Esophagus squamous epithelium (tissue), 5 donors: ENCODE results near the gene SYNPR. TPM values are rescaled to one million over a fixed set of nuclear protein-coding genes. Genes with fewer than 3 reads are reported as not detected.
A peak's percentile ranks its signal among the peaks of the same experiment; 100 is the strongest.

Experiments
- DNase-seq: peaks from one replicate; lab custom pipeline; 2025; lab: John Stamatoyannopoulos, UW
- H3K27ac ChIP-seq, 4 donors: fragments of 200-600 bp; sonication (generic); one replicate each; pipeline ENCODE4 v1.5.1; 2016 to 2019; ENCODE audit warnings: mild to moderate bottlenecking in 1 of 4
- H3K27me3 ChIP-seq, 4 donors: fragments of 200-600 bp; sonication (generic); 1 replicate in 3 of 4; 2 replicates in 1 of 4; pipeline versions ENCODE4 v1.5.1 to v1.6.0; 2017 to 2021; ENCODE audit warnings: antibody characterized with exemption in 1 of 4
- H3K36me3 ChIP-seq, 3 donors: fragments of 200-600 bp; sonication (generic); one replicate each; pipeline ENCODE4 v1.5.1; 2016 to 2019
- H3K4me1 ChIP-seq, 3 donors: fragments of 200-600 bp; sonication (generic); one replicate each; pipeline ENCODE4 v1.5.1; 2017 to 2019
- H3K4me3 ChIP-seq, 4 donors: fragments of 200-600 bp; sonication (generic); 1 replicate in 3 of 4; 2 replicates in 1 of 4; pipeline ENCODE4 v1.5.1; 2016 to 2019; ENCODE audit warnings: mild to moderate bottlenecking in 2 of 4, moderate library complexity in 1 of 4
- H3K9me3 ChIP-seq, 3 donors: fragments of 200-600 bp; sonication (generic); one replicate each; pipeline ENCODE4 v1.5.1; 2016 to 2019
- CTCF ChIP-seq, 6 experiments: fragments of 450-650 bp in 4 of 6; fragments of 200-600 bp in 2 of 6; sonication (generic) in 2 of 6; IDR thresholded peaks; one replicate each; pipeline ENCODE4 v1.5.1; 2016 to 2019; ENCODE audit warnings: antibody characterized with exemption in 6 of 6, mild to moderate bottlenecking in 4 of 6, moderate library complexity in 4 of 6
- POLR2A ChIP-seq, 4 donors: fragments of 450-650 bp; IDR thresholded peaks; one replicate each; pipeline ENCODE4 v1.6.1; 2017; ENCODE audit warnings: antibody characterized with exemption in 4 of 4, mild to moderate bottlenecking in 4 of 4, moderate library complexity in 3 of 4
- WGBS, 2 donors: methylation state at CpG; one replicate each; pipeline ENCODE4 v1.1.5; 2018; 5-methylcytosine and 5-hydroxymethylcytosine counted together
- intact Hi-C: fragments of 100-400 bp; cut with DNase I; formaldehyde crosslinking; loops from one replicate; pipeline ENCODE4 v1.15.0; 2022
- total RNA-seq, 4 donors: library from RNA; depleted of rRNA; stranded (reverse); fragments of >200 nt; gene quantifications; one replicate each; pipeline ENCODE4 v1.1.0, GENCODE V29; 2016
- donor health status: DM: yes; HTN: yes; CAD: no.

SYNPR gene
- total RNA-seq, 4 donors from 2014 or later = not detected

DNA sequence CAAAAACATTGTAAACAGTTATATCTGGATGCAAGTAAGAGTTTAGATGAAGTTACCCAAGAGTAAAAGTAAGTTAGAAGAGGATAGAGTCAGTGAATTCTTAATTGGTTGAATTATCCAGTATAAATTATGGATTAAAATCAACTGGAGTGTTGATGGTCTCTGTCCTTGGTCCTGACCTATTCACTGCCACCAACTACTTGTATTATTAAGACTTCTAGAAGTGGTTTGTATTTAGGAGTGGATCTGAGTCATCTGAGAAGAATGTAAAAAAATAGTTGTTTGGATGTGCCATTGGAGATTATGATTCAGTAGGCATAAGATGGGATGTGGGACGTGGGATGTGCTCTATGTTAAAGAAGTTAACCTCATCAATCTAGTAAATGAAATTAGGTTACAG, 86.4 kb downstream of the SYNPR start:
- H3K4me1 ChIP-seq = no peaks in the 10 kb centered on the region
- intact Hi-C loops = no loop called here
- no peak overlapping the region for H3K27ac ChIP-seq
- H3K9me3 ChIP-seq = no peaks in the 10 kb centered on the region
- H3K36me3 ChIP-seq = no peaks in the 10 kb centered on the region
- no peak for TF ChIP-seq CTCF (IDR thresholded peaks at IDR 0.05)
- TF ChIP-seq POLR2A (IDR thresholded peaks at IDR 0.05) = no peak
- WGBS, 2 donors = 5 to 12% methylated on average over 1 of the region's 1 CpG
- no peaks in the 10 kb centered on the region for H3K27me3 ChIP-seq
- no peak for DNase-seq
- no peak overlapping the region for H3K4me3 ChIP-seq

DNA sequence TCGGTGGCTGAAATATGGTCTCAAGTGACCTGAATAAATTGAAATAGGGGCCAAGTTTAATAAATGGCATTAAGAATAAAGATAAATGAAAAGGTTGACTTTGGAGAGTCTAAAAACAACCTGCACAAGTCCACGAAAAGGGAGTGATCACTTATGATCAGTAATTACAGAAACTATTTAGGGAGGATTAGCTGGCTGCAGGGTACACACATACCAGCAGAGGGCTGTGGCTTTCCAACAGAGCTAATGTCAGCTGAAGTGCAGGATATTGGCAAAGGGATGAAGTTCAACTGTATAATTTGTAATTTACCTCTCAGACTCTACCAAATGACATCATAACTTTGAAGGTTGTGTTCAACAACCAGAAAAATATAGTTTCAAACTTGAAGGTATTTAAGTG, 86.8 kb downstream of the SYNPR start:
- WGBS, 2 donors = 54 to 58% methylated on average over 2 of the region's 2 CpGs

DNA sequence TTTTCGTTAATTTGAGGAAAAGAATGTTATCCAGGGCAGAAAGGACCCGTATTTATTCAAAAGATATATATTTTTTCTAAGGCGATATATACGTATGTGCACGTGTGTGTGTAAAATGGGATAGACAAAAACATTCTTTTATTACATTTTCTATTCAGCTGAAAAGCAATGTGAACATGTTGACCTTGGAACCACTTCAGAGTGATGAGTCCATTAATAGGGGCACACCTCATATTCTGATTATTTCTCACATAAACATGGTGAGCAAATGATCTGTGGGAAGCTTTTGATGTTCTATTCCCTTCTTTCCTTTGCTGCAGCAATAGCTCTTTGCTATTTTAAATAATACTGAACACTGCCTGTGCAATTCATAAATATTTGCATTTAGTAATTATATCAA, 87.6 kb downstream of the SYNPR start:
- no peak for DNase-seq
- no peaks in the 10 kb centered on the region for H3K36me3 ChIP-seq
- no peaks in the 10 kb centered on the region for H3K27me3 ChIP-seq
- WGBS, 2 donors = 67 to 70% methylated on average over 5 of the region's 5 CpGs
- no peaks in the 10 kb centered on the region for H3K9me3 ChIP-seq
- intact Hi-C loops = no loop called here
- no peak for TF ChIP-seq CTCF (IDR thresholded peaks at IDR 0.05)
- no peak for TF ChIP-seq POLR2A (IDR thresholded peaks at IDR 0.05)
- no peak overlapping the region for H3K4me3 ChIP-seq
- no peak overlapping the region for H3K27ac ChIP-seq
- no peaks in the 10 kb centered on the region for H3K4me1 ChIP-seq

More for the DNA sequence above, 86.8 kb downstream of the SYNPR start:
- no peak overlapping the region for H3K27ac ChIP-seq
- DNase-seq = no peak
- intact Hi-C loops = no loop called here
- no peaks in the 10 kb centered on the region for H3K4me1 ChIP-seq
- no peaks in the 10 kb centered on the region for H3K36me3 ChIP-seq
- no peak overlapping the region for H3K4me3 ChIP-seq
- TF ChIP-seq CTCF (IDR thresholded peaks at IDR 0.05) (peak in 1 of 6 experiments; percentile 13), POLR2A (IDR thresholded peaks at IDR 0.05) (no peak)
- H3K27me3 ChIP-seq = no peaks in the 10 kb centered on the region
- no peaks in the 10 kb centered on the region for H3K9me3 ChIP-seq

DNA sequence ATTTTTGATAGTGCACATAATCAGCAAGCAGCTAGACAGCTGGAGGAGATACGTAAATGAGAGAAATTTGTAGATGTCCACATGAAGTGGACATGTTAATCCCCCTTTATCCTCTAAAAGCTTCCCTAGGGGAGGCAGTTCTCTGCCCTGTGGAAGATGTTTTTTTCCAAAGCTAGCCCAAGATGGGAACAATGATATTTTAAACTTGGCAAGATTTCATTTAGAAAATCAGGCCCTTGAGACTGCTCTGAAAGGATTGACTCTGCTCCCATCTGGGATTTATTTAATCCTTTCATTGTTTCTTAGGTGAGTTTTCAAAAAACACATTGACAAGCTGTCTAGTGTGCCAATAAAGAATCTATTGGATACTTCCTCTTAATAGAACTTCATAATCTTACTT, 92.0 kb downstream of the SYNPR start:
- no peak overlapping the region for H3K27ac ChIP-seq
- no peaks in the 10 kb centered on the region for H3K36me3 ChIP-seq
- no peak for DNase-seq
- H3K9me3 ChIP-seq = no peaks in the 10 kb centered on the region
- WGBS, 2 donors = 44 to 50% methylated on average over 1 of the region's 1 CpG
- no peak for TF ChIP-seq CTCF (IDR thresholded peaks at IDR 0.05)
- TF ChIP-seq POLR2A (IDR thresholded peaks at IDR 0.05) = no peak
- no peaks in the 10 kb centered on the region for H3K4me1 ChIP-seq
- intact Hi-C loops = no loop called here
- H3K27me3 ChIP-seq = peaks cover 0 to 14% (median 0%) of the 10 kb centered on the region in 4 donors
- no peak overlapping the region for H3K4me3 ChIP-seq

- Histone ChIP-seq H3K4me3 (no peak overlapping the region), H3K36me3 (no peaks in the 10 kb centered on the region), H3K4me1 (no peaks in the 10 kb centered on the region), H3K27ac (no peak overlapping the region), H3K9me3 (no peaks in the 10 kb centered on the region), H3K27me3 (no peaks in the 10 kb centered on the region)
- 63 to 69% methylated on average over 2 of the region's 2 CpGs for WGBS, 2 donors
- no peak for DNase-seq
- TF ChIP-seq CTCF (IDR thresholded peaks at IDR 0.05) (no peak), POLR2A (IDR thresholded peaks at IDR 0.05) (no peak)
- intact Hi-C loops = no loop called here
Observed at GRCh38 chr3:63383040-63383439, 104.9 kb downstream of the SYNPR start.
